Ureter (tissue), 1 donor: Measurements from ENCODE around the gene DOCK10. TPM values are rescaled to one million over a fixed set of nuclear protein-coding genes. Genes with fewer than 3 reads are reported as not detected.

ENCODE experiments used
- DNase-seq: peaks from one replicate; pipeline ENCODE4 v3.0.0-alpha.2; 2020; ENCODE audit warnings: low spot score
- total RNA-seq: library from RNA; stranded (reverse); gene quantifications from one replicate; pipeline ENCODE4 v1.2.4, GENCODE V29; 2023
- donor health status: DM: yes; HTN: yes; CAD: no.

Gene DOCK10
- total RNA-seq, 1 donor from 2014 or later, result 9.6 TPM

DNA sequence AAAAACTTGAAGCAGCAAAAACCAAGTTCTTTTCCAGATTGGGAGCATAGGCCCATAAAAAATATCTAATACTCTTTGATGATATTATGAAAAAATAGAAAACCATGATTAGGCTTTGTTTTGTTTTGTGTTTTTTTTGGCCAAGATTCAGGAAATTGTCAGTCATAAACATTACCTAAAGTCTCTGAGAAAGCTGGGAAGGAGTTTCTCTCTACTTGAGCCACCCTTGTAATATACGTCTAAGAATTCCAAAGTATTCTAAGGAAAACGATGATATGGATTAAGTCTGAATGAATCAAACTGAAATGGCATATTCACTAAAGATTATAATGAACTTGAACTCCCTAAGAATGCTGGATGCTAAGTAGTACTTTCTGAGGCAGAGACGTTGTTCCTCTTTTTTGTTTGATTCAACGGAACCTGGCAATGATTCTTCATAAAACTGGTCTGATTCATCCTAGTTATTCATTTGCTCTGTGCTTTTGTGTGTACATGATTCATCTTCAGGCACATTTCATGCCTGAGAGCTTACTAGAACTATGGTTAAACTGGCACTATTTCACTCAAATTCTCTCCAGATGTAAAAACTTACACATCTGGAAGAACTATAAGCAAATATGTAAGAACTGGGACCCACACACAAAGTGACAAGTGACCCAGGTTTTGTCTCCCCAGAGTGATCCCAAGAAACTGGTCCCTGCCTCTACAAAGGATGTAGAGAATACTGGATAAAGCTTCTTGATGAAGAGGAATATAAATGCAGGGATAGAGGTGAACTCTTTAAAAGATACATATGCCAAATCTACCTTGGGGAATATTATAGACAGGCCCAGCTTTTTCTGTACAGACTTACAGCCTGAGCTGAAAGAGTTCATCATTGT, 159.7 kb downstream of the DOCK10 start:
- no peak for DNase-seq

DNA sequence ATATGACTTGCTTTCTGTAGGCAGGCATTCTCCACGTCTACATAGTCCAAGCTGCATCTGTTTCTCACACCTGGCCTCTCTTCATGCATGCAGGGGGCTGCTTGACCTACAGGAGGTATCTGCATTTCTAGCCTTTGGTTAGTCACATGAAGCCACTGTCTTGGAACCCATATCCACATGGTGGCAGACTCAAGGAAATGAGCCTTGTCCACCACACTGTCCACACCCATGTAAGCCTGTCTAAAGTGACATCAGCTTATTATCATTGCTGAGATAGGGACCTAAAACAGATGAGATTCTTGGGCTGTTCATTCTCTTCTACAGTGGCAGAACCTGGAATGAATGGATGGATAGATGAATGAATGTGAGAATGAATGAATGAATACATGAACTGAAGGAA, 160.4 kb downstream of the DOCK10 start:
- no peak for DNase-seq

DNA sequence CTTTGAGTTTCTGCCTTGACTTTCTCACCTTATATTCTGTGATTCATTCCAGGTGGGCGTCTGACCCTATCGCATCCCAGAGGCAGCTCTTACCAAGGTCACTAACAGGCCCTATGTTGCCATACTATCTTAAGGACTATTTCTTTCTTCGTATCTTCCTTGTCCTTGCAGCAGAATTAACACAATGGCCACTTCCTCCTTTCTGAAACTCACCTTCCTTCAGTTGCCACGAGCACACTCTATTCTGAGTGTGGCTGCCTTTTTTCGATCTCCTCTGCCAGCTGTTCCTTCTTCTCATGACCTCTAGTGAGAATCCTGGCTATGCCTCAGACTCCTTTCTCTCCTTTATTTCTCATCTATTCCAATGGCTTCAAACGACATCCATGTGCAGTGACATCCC, 165.7 kb downstream of the DOCK10 start:
- no peak for DNase-seq

DNA sequence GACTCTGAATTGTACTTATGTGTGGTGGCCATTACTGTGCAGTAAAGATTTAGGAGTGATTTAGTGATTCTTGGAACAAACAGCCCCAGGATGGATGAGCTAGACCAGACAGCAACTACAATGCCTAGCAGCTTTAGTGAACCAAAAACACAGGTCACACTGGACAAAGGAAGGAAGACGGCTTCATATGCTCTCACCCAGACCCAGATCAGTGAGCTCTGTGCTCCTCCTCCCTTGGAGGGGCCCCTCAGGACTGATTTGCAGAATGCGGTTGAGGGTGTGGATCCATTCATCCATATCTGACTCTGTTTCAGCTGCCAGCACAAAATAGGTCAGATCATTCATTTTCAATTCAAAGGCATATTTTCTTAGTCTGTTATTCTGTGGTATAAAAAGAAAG, 166.4 kb downstream of the DOCK10 start:
- DNase-seq, result no peak

DNA sequence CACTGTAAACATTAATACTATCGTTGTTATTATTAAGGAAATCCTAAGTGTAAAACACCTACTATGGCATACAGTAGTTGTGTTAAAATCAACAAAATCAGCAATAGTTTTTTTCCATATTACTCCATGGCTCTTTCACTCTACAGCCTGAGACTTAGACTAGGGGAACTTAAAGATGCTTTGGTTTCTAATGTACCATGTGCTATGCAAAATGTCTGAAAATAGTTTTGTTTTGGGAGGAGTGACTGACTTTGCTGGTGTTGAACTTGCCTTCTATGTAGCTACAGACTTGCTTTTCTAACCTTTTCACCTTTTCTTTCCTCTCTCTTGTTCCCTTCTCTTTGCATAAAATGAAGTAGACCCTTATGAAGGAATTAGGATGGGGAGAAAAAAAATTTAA, 167.1 kb downstream of the DOCK10 start:
- DNase-seq, result no peak

DNA sequence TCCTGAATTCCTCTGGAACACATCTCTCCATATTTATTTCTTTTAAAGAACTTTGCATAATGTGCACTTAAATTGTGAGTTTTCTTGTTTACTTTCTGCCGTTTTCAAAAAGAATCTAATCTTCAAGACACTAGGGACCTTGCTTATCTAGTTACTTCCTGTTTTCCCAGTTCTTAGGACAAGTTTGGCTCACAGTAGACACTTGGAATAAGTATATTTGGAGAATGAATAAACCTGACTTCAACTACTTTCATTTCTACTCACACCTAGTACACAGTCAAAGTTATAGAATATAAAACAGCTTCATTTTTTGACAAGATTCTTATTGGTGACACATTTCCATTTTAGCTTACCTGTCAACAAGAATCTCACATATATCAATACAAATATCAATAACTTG, 170.5 kb downstream of the DOCK10 start:
- DNase-seq, result no peak

DNA sequence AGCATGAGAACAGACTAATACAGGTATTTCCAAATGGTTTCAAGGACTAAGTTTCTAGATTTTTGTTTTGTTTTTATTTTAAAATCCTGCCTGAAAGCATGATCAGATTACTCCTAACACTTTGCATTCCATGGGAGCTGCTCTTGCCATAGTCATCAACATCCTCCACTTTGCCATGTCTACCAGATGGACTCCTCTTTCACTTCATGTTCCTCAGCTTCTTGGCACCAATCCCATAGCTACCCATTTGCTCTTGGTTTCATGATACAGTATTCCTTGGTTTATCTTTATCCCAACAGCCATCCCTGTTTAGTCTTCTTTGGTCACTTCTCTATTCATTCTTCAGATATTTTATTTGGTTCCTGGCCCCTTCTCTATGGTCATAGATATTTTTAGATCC, 171.9 kb downstream of the DOCK10 start:
- no peak for DNase-seq

DNA sequence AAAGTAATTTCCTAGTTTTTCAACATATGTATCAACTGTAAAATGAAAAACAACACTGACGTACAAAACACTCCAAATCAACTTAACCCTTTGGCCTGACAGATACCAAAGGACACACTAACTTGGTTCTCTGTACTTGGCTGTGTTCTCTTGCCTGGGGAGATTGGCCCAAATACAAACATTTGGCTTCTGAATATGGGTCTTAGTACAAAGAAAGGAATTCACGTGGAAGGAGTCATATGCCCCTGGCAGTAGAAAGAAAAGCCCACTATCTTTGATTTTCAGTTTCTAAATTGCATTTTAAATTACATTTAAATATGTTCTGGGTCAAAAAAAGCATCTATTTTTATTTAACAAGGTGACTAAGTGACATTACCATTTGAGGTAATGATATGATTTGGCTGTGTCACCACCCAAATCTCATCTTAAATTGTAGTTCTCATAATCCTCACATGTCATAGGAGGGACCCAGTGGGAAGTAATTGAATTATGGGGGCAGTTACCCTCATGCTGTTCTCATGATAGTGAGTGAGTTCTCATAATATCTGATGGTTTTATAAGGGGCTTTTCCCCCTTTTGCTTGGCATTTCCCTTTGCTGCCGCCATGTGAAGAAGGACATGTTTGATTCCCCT, 172.6 kb downstream of the DOCK10 start:
- no peak for DNase-seq

DNA sequence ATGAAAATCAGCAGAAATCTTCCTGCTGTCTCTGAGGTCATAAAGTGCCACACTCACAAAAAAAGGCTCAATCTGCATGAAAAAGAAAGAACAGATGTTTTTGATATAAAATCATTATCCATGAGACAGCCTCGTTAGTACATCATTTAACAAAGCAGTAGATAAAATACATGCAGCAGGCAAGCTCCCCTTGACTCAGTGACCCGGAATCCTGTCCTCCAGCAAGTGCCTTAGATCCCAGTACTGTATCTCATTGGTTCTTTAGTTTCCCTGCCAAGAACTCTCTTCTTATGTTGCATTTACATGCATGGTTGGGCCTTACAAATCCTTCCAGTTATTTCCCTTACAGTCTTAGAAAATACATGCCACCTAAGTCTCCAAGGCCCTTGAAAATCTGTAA, 177.3 kb downstream of the DOCK10 start:
- DNase-seq, result no peak

DNA sequence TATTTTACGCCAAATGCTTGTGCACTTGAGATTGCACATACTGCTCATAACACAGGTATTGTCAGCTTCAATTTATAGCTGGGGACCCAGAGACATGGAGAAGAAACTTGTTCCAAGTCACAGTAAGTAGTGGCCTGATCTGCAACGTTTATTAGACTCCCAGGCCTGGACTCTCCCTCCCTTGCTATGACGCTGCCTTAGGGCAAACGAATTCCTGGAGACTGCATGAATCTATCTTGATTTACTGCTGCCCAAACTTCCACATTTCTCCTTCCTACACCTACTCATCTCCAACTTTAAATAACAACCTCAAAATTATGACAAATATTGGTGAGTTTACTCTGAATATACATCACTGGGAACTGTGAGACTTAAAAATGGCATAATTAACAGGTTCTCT, 181.0 kb downstream of the DOCK10 start:
- no peak for DNase-seq

DNA sequence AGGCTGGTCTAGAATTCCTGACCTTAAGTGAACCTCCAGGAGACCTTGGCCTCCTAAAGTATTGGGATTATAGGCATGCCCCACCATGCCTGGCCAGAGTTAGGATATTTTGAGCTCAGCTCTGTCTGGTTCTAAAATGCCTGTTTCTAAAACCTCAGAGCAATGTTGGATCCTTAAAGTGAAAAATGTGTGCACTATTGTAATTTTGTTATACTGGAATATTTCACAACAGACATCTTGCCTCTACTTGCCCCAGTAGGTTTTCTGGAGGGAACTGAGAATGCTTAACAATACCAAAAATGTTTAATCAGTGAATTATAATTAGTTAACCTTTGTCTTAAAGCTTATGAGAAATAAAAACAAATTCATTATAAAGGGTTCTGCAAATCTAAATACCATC, 181.5 kb downstream of the DOCK10 start:
- DNase-seq, result no peak

DNA sequence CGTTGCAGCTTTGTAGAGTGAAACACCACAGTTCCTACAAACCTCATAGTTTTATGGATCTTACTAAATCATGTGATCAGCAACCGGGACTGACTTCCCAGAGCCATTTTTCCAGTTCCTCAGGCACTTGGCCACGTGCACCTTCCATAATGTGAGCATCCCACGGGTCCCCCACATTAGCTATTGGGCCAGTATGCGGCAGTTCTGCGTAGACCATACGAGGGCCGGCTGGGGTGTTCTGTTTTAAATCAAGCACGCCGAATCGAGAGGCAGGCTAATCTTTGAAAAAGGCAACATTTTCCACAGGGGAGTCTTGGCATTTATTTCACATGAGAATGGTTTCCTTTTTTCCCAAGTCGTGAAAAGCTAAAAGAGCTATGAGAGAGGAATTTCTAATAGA, 190.5 kb downstream of the DOCK10 start:
- no peak for DNase-seq

DNA sequence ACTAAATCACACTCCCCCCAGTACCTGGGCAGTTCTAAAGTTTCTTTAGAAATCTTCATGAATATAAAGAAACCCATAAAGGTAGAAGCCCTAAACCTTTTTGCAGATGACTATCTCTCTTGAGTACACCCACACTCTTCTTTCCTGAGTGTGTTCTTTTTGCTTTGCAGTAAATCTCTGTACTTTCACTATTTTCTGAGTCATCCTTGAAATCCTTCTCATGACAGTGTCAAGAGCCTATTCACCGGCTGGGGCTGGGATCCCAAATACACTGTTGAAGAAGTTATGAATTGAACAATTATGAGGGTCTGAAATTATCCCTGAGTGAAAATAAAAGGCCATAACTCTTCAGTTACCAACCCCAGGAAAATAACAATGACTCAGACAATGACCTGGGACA, 192.2 kb downstream of the DOCK10 start:
- DNase-seq, result no peak

DNA sequence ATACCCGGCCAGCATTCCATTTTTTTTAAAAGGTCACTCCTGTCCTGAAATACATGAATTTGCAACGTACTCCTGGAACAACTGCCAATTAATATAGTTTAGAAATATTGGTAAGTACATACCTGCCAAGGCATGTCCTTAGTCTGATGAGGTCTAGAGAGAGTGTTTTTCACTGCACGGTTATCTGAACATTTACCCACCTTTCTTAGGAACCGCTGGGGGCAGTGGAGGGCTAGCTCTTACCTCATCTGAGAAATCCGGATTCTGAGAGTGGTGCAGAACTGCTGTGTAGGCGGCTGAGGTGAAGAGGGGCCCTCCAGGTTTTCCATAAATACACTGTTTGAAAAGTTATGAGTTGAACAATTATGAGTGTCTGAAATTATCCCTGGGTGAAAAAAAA, 193.0 kb downstream of the DOCK10 start:
- DNase-seq, result no peak

DNA sequence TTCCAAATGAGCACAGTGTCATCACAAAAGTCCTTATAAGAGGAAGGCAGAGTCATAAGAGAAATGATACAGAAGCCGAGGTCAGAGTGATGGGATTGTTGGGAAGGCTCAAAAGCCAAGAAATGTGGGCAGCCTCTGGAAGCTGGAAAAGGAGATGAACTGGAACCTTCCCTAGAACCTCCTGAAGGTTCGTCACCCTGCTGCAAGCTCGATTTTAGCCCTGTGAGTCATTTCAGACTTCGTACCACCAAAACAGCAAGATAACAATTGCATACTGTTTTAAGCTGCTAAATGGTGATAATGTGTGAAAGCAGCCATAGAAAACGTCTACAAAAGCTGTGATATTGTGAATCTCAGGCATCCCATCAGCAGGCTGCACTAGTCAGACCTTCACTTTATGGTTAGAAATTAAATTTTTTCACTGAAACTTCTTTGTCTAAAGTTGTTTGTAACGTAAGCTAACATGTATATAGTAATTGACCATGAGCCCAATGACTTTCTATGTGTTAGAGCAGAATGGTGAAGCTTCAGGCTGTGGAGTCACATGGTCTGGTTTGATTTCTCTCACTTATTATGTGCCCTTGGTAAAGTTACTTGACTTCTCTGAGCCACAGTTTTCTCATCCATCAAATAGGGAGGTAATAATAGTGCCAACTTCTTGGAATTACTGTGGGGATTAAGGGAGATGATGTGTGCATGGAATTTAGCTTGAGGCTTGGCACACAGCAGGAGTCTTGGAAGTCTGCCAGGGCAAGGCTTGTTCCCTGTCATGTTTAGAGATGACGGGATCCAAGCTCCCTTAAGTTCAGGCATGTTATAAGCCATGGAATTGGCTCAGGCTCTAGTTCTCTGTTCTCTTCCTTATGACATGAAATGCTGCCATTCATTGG, 194.1 kb downstream of the DOCK10 start:
- DNase-seq, result no peak

DNA sequence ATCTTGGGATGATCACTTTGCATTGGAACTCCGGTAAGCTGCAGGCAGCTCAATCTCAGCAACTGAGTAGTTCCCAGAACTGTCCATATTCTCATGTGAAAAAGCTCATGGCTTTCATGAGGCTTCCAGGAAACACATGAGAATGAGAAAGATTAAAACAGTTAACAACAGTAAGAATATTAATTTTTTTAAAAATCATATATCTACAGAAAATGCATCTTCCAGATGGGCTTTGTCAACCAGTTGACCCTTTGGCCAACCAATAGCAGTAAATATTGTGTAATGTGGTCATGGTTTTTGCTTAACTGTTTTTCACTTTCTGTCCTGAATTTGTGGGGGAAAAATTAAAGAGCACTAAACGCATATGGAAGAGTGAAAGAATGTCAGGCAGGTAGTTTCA, 194.9 kb downstream of the DOCK10 start:
- DNase-seq, result no peak

DNA sequence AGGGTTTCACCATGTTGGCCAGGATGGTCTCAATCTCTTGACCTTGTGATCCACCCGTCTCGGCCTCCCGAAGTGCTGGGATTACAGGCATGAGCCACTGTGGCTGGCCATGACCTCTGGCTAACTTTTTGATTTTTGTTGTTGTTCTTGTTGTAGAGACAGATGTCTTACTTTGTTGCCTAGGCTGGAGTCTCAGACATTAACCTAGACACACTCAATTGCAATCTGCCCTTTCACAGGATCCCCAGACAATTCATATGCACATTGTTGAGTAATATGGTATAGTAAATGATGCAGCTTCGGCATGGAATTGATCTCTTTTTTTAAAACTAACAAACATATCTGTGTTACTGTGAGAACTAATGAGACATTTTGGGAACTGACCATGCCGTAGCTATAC, 195.6 kb downstream of the DOCK10 start:
- DNase-seq, result no peak

DNA sequence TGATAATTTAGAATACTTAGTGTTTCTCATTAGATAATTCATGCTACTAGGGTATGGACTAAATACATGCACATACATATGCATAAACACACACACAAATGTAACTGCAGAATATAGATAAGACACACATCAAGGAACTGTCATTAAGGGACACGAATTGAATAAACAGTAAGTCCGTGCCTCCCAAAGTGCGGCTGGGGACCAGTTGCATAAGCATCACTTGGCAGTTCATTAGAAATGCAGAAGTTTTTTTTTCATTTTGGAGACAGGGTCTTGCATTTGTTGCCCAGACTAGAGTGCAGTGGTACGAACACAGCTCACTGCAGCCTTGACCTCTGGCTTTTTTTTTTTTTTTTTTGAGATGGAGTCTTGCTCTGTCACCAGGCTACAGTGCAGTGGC, 196.1 kb downstream of the DOCK10 start:
- DNase-seq, result no peak

DNA sequence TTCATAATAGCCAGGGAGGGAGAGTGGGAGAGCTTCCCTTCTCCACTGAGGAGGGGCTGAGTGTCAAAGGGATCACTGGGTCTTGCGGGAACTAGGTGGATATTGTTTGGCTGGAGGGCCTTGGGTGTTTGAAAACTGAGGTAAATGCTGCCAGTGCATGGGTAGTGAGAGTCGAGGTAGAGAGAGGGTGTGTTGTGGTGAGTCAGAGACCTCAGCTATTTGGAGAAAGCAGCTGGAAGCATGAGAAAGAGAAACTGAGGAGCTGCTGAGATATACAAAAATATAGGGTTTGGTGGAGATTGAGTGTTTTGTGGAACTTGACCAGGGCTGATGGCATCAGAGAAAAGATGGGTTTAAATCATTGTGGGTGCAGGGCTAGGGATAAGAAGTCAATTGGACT, 199.1 kb downstream of the DOCK10 start:
- DNase-seq, result no peak

DNA sequence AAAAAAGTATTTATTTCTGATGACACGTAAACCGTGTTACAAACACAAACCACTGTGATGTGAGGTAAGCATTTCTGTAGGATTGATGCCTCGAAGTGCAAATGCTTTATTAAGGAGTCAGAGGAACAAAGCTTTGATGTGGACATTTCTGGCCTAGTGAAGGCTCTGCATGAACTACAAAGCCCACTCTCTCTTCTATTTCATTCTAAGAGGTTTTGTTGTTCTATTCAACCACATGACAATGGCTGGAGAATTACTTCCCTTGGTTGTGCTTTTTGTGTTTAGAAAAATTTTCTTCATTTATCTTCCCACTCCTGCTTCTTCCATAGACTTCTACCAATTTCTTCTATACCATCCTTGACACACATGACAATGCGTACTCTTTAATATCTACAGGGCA, 200.4 kb downstream of the DOCK10 start:
- DNase-seq, result no peak

DNA sequence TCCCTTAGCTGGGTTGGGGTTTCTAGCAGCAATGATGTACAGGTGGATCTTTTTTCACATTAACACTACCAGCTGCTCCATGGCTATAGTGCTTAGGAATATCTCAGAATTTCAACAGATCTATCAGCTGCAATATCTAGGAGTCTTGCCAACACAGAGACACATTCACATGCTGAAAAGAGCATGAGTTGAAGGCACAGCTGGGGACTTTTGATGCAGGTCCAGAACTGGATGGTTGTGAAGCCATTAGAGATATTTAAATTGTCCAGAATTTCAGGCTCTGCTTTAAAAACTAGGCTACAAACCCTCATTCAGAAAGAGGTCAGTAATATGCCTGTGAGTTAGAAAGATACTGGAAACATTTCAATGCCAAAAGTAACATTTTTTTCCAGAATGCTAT, 203.9 kb downstream of the DOCK10 start:
- DNase-seq, result no peak

DNA sequence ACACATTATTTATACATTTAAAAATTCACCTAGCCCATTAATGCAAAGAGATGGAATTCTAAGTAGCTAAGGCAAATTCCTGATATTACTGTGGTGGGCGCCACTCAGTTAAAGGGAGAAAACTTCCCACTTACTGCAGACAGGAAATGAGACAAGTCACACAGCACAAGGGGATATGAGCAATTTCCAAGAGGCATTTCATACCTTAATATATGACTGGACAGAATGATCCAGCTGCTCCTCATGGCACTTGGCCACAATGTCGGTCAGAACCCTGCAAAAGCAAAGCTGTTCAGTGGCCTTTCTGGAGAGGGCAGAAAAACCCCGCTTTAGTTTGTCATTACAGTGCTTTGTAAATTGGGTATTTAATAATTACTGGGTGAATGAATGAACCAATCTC, 204.7 kb downstream of the DOCK10 start:
- DNase-seq, result no peak

DNA sequence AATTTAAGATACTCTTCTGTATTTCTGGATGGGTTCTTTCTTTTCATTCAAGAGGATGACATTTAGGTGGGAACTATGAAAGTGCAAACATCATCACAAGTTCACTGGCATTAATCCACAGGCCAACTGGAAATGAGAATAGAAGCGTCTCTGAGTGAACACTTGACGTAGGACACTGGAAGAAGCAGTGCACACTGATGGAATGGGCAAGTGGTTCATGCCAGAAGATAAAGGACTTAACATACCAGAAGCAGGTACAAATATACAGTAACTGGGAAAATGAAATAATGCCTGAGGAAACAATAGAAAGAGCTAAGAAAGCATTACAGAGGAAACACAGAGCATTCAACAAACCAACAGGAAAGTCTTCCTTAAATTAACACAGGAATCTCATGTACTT, 205.2 kb downstream of the DOCK10 start:
- DNase-seq, result no peak
